ENCODE results near the gene KRTAP7-1.

KRTAP7-1 gene, protein sequence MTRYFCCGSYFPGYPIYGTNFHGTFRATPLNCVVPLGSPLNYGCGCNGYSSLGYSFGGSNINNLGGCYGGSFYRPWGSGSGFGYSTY

DNA sequence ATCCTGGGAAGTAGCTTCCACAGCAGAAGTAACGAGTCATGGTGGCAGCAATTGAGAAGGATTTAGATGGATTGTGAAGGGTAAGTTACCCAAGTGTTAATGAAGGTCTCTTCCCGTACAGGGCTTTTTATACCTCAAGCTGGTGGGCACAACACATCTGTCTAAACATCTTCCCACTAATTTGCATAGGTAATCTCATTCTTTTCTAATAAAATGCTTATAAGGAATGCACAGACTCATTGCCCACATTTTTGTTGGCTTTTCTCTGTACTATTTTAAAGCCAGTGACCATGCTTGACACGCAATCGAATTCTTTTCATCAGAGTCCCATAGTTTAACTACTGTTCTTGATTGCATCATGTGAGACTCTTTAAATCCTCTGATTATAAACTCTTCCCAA lies at the start of gene KRTAP7-1:
Gene KRTAP7-1, minus strand, starts transcription at position 101 of the 400 bp plus-strand sequence. Its CDS starts 61 bp downstream, at position 40.
- DNase-seq = no peak

DNA sequence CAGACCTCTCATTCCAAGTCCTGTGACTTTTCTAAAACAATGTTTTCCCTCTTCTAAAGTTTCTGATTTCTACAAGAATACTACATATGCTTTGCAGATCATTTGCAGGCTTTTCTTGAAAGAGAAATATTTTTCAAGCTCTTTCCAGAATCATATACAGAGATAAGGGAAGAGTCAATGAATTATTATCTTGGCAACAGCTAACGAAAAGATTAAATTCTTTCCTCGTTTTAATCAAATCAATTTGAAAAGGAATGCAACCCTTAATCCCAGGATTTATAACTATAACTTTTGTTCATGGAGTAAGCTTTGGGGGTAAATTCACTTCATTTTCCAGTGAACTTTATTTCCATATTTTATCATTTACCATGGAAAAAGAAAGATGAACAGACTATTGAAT lies 45.0 kb upstream of the KRTAP7-1 start:
- DNase-seq = no peak

DNA sequence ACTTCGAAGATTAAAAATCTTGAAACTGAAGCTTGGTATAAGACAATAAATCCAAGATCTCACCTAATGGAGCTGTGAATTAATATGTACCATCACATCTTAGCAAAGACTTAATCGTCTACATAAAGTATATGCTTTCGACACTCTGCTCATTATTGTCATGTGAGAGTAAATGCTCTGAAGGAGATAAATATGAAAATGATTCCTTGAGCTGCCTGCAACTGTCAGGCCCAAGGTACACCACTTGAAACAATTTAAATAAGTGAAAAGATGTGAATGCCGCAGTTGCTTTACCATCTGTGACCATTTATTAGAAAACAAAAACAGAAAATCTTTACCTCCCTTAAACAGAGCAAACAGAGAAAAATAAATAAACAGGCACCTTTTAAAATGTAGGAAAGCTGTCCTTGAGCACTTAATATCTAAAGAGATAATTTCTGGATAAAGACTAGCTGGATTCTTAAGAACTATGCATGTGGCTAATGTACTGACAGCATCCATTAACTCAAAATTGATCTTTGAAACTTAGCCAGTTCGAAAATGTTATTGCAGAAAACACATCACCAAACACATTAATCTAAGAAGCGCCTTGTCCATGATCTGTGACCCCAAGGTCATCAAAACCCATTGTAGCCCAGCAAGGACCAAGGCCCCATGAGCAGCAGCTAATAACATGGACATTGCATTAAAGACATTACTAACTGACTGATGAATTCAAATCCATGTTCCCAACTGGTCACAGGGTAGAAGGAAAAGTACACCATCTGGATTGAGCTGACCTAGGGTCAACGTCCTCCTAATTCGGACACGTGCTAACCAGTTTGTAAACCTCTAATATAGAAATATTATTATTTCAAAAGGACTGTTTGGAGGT lies 18.3 kb upstream of the KRTAP7-1 start:
- DNase-seq = no peak

DNA sequence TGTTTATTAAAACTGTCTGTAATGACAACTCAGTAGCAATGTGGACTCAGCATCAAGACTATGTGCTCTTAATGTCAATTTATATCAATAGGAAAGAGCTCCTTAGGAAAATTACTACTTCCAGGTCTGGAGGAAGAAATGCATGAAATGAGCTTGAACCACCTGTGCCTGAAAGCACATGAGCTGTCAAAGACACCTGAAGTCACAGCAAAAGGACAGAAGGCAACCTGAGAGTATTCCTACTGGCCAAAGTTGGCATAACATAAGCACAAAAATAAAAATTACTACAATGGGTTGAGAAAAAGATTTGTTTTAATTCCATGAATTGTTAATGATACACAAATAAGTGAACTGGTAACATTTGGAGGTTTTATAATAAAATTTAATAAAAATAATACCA lies 13.4 kb upstream of the KRTAP7-1 start:
- DNase-seq = no peak

DNA sequence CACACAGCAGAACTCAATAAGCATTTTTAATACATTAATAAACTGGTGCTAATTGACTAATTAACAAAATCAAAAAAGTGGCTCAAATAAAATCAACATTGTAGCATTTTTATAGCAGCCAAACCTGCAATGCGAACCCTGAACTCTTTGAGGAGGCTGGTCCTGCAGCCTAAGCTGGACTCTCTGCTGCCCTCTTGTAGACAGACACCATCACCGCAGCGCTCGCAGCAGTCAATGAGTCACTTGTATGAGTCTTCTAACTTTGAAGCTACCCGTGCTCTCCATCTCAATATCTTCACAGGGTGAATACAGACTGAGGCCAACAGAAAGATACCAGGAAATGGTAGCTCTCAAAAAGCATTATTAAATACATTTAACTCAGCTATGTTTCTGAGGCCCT lies 9.7 kb upstream of the KRTAP7-1 start:
- peak; percentile 51 for DNase-seq

DNA sequence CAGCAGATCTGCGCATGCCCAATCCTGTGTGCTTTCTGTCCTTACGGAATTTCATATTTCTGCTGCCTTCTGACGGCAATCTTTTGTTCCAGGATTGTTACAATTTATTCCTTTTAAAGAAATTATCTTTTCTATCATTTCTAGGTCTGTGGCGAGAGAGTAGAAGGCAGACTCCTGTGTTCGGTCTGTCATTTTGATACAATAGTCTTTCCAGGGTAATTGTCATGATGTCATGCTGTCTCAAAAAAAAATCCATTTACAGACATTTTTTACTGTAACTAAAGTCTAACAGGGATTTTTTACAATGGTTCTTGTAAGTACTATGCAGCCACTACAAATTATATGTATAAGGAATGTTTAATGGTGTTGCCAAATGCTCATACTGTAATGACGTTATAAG lies 9.0 kb upstream of the KRTAP7-1 start:
- no peak for DNase-seq

DNA sequence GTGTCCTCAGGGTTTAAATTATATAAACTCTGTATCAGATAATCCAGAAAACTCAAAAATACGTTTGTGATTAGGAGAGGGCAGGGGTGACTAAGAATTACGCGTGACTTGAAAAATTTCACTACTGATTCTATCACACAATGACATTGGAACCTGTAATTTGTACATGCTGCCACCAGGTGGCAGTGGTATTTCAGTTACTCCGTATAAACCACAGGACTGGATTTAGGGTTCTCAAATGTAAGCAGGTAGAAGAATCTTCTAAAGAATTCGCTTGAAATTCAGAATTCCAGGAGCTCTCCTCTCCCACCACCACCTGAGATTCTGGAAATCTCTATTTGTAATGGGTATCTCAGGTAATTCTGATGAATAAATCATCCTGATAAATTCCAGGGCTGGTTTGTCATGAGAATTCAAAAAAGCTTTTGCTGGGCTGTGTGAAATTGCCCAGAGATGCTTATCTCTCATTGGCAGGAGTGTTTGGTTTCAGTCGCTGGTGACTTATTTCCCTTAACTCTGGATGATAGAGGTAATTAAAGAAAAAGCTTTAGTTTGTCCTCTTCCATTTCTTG lies 1.7 kb upstream of the KRTAP7-1 start:
- DNase-seq = peak; percentile 44

DNA sequence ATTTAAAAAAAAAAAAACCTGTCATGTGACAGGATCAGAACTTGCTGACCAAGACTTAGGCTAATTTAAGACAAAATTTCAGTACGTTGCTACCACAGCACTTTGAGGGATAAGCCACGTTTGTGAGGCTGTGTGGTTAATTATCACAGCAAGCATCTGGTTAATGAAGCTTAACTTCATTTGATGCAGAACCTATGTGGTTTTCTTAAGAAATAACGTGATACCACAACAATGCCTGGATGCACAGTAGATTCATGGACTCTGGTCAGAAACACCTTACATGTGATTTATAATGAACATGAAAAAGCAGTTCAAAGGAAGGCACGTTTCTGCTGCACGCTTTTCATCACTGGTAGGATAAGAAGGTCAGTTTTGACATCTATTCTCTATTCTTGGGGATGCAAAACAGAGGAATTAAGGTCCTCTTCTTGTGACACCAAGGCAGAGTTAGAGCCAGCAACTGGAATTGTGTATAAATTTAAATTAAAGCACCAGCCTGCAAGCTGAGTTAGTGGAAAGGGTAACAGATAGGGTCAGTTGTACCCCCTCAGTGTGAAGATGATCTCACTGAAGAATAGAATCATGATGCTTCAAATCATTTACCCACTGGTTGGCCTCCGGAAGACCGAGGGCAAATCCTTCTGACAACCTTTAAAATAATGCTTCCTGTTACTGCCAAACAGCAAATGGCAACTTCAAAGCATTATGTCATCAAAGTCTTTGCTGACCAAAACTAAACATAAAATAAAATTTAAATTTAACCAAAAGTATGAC lies 10.5 kb downstream of the KRTAP7-1 start:
- DNase-seq = no peak

DNA sequence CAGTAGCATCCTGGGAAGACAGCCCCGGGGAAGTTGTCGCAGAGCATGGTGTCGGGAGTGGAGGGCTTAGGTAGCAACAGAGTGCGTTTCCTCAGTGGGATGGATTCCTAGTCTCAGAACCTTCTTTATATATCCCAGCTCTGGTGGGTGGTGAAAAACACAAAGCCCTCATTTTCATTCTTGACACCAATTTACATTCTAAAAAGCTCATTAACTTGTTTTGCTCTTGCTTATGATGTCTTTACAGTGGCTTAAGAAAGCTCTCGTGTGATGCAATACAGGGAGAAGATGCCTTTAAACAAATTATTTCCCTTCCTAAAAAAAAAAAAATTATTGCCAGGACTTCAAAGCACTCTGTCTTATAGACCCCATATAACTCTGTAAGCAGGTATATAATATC lies 16.4 kb downstream of the KRTAP7-1 start, which contains the start of gene KRTAP8-1:
Gene KRTAP8-1, minus strand, starts transcription at position 101 of the 400 bp plus-strand sequence. Its CDS starts 54 bp downstream, at position 47.
- no peak for DNase-seq

DNA sequence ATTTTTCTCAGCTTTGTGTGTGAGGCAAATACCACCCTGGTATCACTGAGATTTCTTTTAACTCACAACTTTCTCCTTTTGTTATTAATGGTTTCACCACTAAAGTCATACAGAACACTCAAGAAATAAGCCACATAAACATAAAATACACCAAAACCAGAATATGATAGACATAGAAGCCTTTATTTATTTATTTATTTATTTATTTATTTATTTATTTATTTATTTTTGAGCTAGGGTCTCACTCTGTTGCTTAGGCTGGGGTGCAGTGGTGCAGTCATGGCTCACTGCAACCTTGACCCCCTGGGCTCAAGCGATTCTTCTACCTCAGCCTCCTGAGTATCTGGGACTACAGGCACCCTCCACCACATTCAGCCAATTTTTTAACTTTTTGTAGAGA lies 29.0 kb downstream of the KRTAP7-1 start:
- no peak for DNase-seq

DNA sequence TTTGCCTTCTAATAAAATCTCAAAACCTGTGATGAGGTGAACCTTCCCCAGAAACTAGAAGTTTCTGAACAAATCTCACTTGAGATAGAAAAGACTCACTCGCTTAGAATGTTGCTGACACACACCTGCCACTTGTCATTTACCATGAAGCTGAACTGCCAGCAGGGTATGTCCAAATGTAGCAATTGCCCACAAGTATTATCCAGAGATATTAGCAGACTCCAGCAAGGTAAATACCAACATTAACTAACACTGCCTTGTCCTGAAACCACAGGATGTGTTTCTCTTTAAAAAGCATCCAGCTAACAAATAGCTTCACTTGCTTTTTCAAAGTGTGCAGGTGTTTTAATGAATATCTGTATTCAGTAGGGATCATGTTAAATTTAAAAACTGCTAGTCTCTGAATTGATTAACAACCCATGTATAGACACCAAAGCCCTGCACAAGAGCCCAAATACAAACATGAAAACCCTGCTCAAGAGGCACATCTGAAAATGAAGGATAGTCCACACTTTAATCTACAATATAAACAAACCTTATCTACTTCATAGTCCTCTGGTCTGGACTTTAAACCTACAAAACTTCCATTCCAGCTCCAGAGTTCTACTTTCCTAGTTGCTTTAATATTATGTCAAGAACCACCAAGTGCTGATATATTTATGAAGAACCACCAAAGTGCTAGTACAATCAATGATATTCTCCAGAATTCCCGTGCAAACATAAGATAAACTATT lies 35.8 kb downstream of the KRTAP7-1 start:
- DNase-seq = no peak

DNA sequence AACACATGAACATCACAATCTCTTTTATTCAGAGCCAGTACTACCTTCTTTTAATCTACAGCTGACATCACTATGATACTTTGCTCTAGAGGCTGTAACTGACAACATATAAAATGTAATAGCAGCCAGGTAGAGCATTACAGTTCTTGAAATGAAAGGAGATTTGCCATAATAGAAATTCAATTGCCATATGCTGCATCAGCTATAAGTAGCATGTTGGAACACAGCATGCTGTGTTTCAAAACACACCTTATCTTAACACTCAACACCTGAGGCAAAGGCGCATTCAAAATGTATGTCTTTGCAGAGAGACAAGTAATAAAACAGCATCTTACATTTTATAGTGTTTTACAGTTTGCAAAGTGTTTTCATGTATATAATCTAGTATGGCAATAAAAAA lies 50.3 kb downstream of the KRTAP7-1 start:
- no peak for DNase-seq

All from stimulated activated CD4-positive, alpha-beta T cell treated with anti-CD3 and anti-CD28 coated beads, Interleukin-4, amount 100 ng/mL, for 24 hours (primary cell).